Stimulated activated naive CD8-positive, alpha-beta T cell treated with anti-CD3 and anti-CD28 coated beads, Interleukin-15, amount 100 ng/mL, for 72 hours (primary cell): ENCODE data around the gene WNT6.

Experiments used
- ATAC-seq: fragments of 150-1000 bp; cut with Tn5 transposase; 2 replicates; pipeline ENCODE4 v1.10.0; 2021; ENCODE audit warnings: mild to moderate bottlenecking, moderate library complexity
- DNase-seq, 2 donors: peaks; one replicate each; pipeline ENCODE4 v3.0.0; 2021 to 2022
- H3K27ac Mint-ChIP-seq, 2 donors: one replicate each; pipeline ENCODE4 v1.8.0; 2022; ENCODE audit warnings: mild to moderate bottlenecking in 2 of 2, mixed read lengths in 2 of 2, moderate library complexity in 2 of 2
- H3K27me3 Mint-ChIP-seq: one replicate; pipeline ENCODE4 v1.8.0; 2022; ENCODE audit warnings: mixed read lengths
- H3K4me1 Mint-ChIP-seq: one replicate; pipeline ENCODE4 v1.8.0; 2022; ENCODE audit warnings: mild to moderate bottlenecking, mixed read lengths
- H3K4me3 Mint-ChIP-seq, 2 donors: one replicate each; pipeline ENCODE4 v1.8.0; 2022; ENCODE audit warnings: mild to moderate bottlenecking in 2 of 2, mixed read lengths in 2 of 2, moderate library complexity in 1 of 2
- H3K9me3 Mint-ChIP-seq, 2 donors: one replicate each; pipeline ENCODE4 v1.8.0; 2022; ENCODE audit warnings: mixed read lengths in 2 of 2

WNT6 gene

GRCh38 chr2:218859556-218859987 lies at the start of gene WNT6:
TSS of gene WNT6 (plus strand) at chr2:218859805. CDS start at chr2:218860038, 233 bp downstream.
- H3K9me3 Mint-ChIP-seq = no peaks in the 10 kb centered on the region
- no peak for DNase-seq
- peaks cover 30% of the 10 kb centered on the region for H3K4me1 Mint-ChIP-seq
- no peak within 1 kb of the TSS for H3K27ac Mint-ChIP-seq
- H3K27me3 Mint-ChIP-seq = peaks cover 100% of the 10 kb centered on the region
- peak within 1 kb of the TSS; percentile 72 to 77 for H3K4me3 Mint-ChIP-seq
- ATAC-seq = peak; percentile 44

GRCh38 chr2:218810256-218810655 lies 49.3 kb upstream of the WNT6 start:
- Mint-ChIP-seq H3K4me1 (peaks cover 14% of the 10 kb centered on the region), H3K27ac (no peak overlapping the region), H3K27me3 (peaks cover 42% of the 10 kb centered on the region)

GRCh38 chr2:218811382-218811781 lies 48.2 kb upstream of the WNT6 start:
- no peak overlapping the region for H3K4me3 Mint-ChIP-seq
- DNase-seq = no peak
- no peaks in the 10 kb centered on the region for H3K9me3 Mint-ChIP-seq
- peaks cover 31% of the 10 kb centered on the region for H3K27me3 Mint-ChIP-seq
- H3K4me1 Mint-ChIP-seq = peaks cover 9% of the 10 kb centered on the region
- H3K27ac Mint-ChIP-seq = no peak overlapping the region
- ATAC-seq = no peak

More at GRCh38 chr2:218810256-218810655, 49.3 kb upstream of the WNT6 start:
- DNase-seq = no peak
- ATAC-seq = no peak
- peaks cover 2% of the 10 kb centered on the region in 2 donors for H3K9me3 Mint-ChIP-seq
- H3K4me3 Mint-ChIP-seq = no peak overlapping the region

- H3K4me3 Mint-ChIP-seq = no peak overlapping the region
- H3K27ac Mint-ChIP-seq = no peak overlapping the region
- peaks cover 6% of the 10 kb centered on the region for H3K4me1 Mint-ChIP-seq
- H3K9me3 Mint-ChIP-seq = no peaks in the 10 kb centered on the region
- DNase-seq (no peak), ATAC-seq (no peak)
- H3K27me3 Mint-ChIP-seq = peaks cover 27% of the 10 kb centered on the region
These were observed 47.3 kb upstream of the WNT6 start for GRCh38 chr2:218812096-218812815.

GRCh38 chr2:218812861-218813260 lies 46.7 kb upstream of the WNT6 start:
- DNase-seq = no peak
- ATAC-seq = no peak
- Mint-ChIP-seq H3K4me1 (peaks cover 6% of the 10 kb centered on the region), H3K27ac (no peak overlapping the region), H3K9me3 (no peaks in the 10 kb centered on the region), H3K27me3 (peaks cover 23% of the 10 kb centered on the region), H3K4me3 (no peak overlapping the region)

- ATAC-seq (no peak), DNase-seq (no peak)
- no peak overlapping the region for H3K4me3 Mint-ChIP-seq
- H3K27ac Mint-ChIP-seq = no peak overlapping the region
- H3K9me3 Mint-ChIP-seq = no peaks in the 10 kb centered on the region
- peaks cover 17% of the 10 kb centered on the region for H3K27me3 Mint-ChIP-seq
- peaks cover 6% of the 10 kb centered on the region for H3K4me1 Mint-ChIP-seq
These were observed 45.7 kb upstream of the WNT6 start for GRCh38 chr2:218813771-218814460.

GRCh38 chr2:218814540-218815243 lies 44.9 kb upstream of the WNT6 start:
- Mint-ChIP-seq H3K9me3 (no peaks in the 10 kb centered on the region), H3K27me3 (peaks cover 9% of the 10 kb centered on the region)

GRCh38 chr2:218815244-218815637 lies 44.4 kb upstream of the WNT6 start:
- Mint-ChIP-seq H3K27me3 (peaks cover 9% of the 10 kb centered on the region), H3K9me3 (no peaks in the 10 kb centered on the region), H3K27ac (peak overlapping the region in 1 of 2 donors; percentile 34), H3K4me3 (no peak overlapping the region), H3K4me1 (peaks cover 6% of the 10 kb centered on the region)
- ATAC-seq (no peak), DNase-seq (no peak)

More at GRCh38 chr2:218814540-218815243, 44.9 kb upstream of the WNT6 start:
- no peak overlapping the region for H3K4me3 Mint-ChIP-seq
- no peak for DNase-seq
- no peak overlapping the region for H3K27ac Mint-ChIP-seq
- peaks cover 6% of the 10 kb centered on the region for H3K4me1 Mint-ChIP-seq
- ATAC-seq = peak; percentile 37

GRCh38 chr2:218815649-218816048 lies 44.0 kb upstream of the WNT6 start:
- H3K27me3 Mint-ChIP-seq = peaks cover 12% of the 10 kb centered on the region
- H3K9me3 Mint-ChIP-seq = no peaks in the 10 kb centered on the region
- H3K4me1 Mint-ChIP-seq = peaks cover 6% of the 10 kb centered on the region
- DNase-seq (no peak), ATAC-seq (no peak)
- no peak overlapping the region for H3K4me3 Mint-ChIP-seq
- peak overlapping the region in 1 of 2 donors; percentile 34 for H3K27ac Mint-ChIP-seq

- peaks cover 22% of the 10 kb centered on the region for H3K27me3 Mint-ChIP-seq
- peaks cover 6% of the 10 kb centered on the region for H3K4me1 Mint-ChIP-seq
- H3K9me3 Mint-ChIP-seq = no peaks in the 10 kb centered on the region
- H3K27ac Mint-ChIP-seq = no peak overlapping the region
- no peak for DNase-seq
- ATAC-seq = no peak
- no peak overlapping the region for H3K4me3 Mint-ChIP-seq
These were observed 43.0 kb upstream of the WNT6 start for GRCh38 chr2:218816561-218817011.

GRCh38 chr2:218819093-218819492 lies 40.5 kb upstream of the WNT6 start:
- peaks cover under 1% of the 10 kb centered on the region for H3K4me1 Mint-ChIP-seq

GRCh38 chr2:218820746-218821369 lies 38.7 kb upstream of the WNT6 start:
- DNase-seq = no peak
- H3K27ac Mint-ChIP-seq = no peak overlapping the region
- H3K27me3 Mint-ChIP-seq = peaks cover 22% of the 10 kb centered on the region
- H3K9me3 Mint-ChIP-seq = no peaks in the 10 kb centered on the region
- H3K4me3 Mint-ChIP-seq = no peak overlapping the region
- no peak for ATAC-seq
- no peaks in the 10 kb centered on the region for H3K4me1 Mint-ChIP-seq

More at GRCh38 chr2:218819093-218819492, 40.5 kb upstream of the WNT6 start:
- H3K4me3 Mint-ChIP-seq = no peak overlapping the region
- no peak for DNase-seq
- peaks cover 22% of the 10 kb centered on the region for H3K27me3 Mint-ChIP-seq
- no peaks in the 10 kb centered on the region for H3K9me3 Mint-ChIP-seq
- no peak for ATAC-seq
- no peak overlapping the region for H3K27ac Mint-ChIP-seq

GRCh38 chr2:218821605-218822211 lies 37.9 kb upstream of the WNT6 start:
- ATAC-seq (no peak), DNase-seq (no peak)
- Mint-ChIP-seq H3K27me3 (peaks cover 26% of the 10 kb centered on the region), H3K4me3 (no peak overlapping the region), H3K9me3 (no peaks in the 10 kb centered on the region), H3K4me1 (no peaks in the 10 kb centered on the region), H3K27ac (no peak overlapping the region)

GRCh38 chr2:218822622-218823021 lies 37.0 kb upstream of the WNT6 start:
- H3K4me1 Mint-ChIP-seq = no peaks in the 10 kb centered on the region
- H3K27me3 Mint-ChIP-seq = peaks cover 34% of the 10 kb centered on the region

More at GRCh38 chr2:218822622-218823021, 37.0 kb upstream of the WNT6 start:
- DNase-seq = no peak
- Mint-ChIP-seq H3K27ac (no peak overlapping the region), H3K4me3 (no peak overlapping the region), H3K9me3 (no peaks in the 10 kb centered on the region)
- ATAC-seq = no peak
